OCI-LY7 (cell line): ENCODE results near the gene PTGER4. TPM values are rescaled to one million over a fixed set of nuclear protein-coding genes. Genes with fewer than 3 reads are reported as not detected.

ENCODE experiments used
- BruUV-seq: library from RNA; stranded (reverse); fragments of 400-500 nt; replicated peaks from 2 replicates; lab custom pipeline; 2021; lab: Mats Ljungman, UMichigan
- CTCF ChIA-PET: fragments of 300-600 bp; sonication (Branson Sonifier 250); formaldehyde crosslinking; loops from one replicate; lab custom pipeline; 2022; ENCODE audit warnings: antibody characterized with exemption; ENCODE audit not compliant: unreplicated experiment; lab: Charles Lee
- POLR2A ChIA-PET: fragments of 300-600 bp; sonication (Branson Sonifier 250); formaldehyde crosslinking; loops from one replicate; lab custom pipeline; 2022; ENCODE audit warnings: antibody characterized with exemption; lab: Charles Lee
- DNase-seq: peaks from one replicate; pipeline ENCODE4 v3.0.0-alpha.2; 2015; ENCODE audit warnings: low spot score
- H2AFZ ChIP-seq: fragments of 200-600 bp; sonication (generic), shearing (Covaris generic); 2 replicates; pipeline ENCODE4 v1.6.1; 2014; ENCODE audit warnings: mild to moderate bottlenecking, antibody characterized with exemption, low read length, moderate library complexity
- H3K27ac ChIP-seq: fragments of 200-600 bp; sonication (generic); 2 replicates; pipeline ENCODE4 v1.5.1; 2014; ENCODE audit warnings: mixed run types, low read depth, mild to moderate bottlenecking, moderate library complexity, low read length, inconsistent platforms; ENCODE audit not compliant: poor library complexity, severe bottlenecking
- H3K36me3 ChIP-seq: fragments of 200-600 bp; sonication (generic); 2 replicates; pipeline ENCODE4 v1.6.1; 2014; ENCODE audit warnings: mild to moderate bottlenecking, antibody characterized with exemption, low read length, moderate library complexity, mixed read lengths; ENCODE audit not compliant: insufficient read depth
- H3K4me1 ChIP-seq: fragments of 200-600 bp; sonication (generic); 2 replicates; pipeline ENCODE4 v1.5.1; 2014; ENCODE audit warnings: mild to moderate bottlenecking, low read length; ENCODE audit not compliant: insufficient read depth, poor library complexity, severe bottlenecking
- H3K4me2 ChIP-seq: fragments of 200-600 bp; sonication (generic); 2 replicates; pipeline ENCODE4 v1.6.1; 2014; ENCODE audit warnings: mild to moderate bottlenecking, low read length
- H3K4me3 ChIP-seq: fragments of 200-600 bp; sonication (generic); 2 replicates; pipeline ENCODE4 v1.5.1; 2014; ENCODE audit warnings: mild to moderate bottlenecking, low read depth, low read length; ENCODE audit not compliant: poor library complexity, severe bottlenecking
- H3K79me2 ChIP-seq: fragments of 200-600 bp; sonication (generic); 2 replicates; pipeline ENCODE4 v1.6.1; 2016; ENCODE audit warnings: low read depth, mild to moderate bottlenecking, low read length, moderate library complexity, mixed read lengths; ENCODE audit not compliant: insufficient read depth
- H3K9me2 ChIP-seq: fragments of 200-600 bp; sonication (generic); 2 replicates; pipeline ENCODE4 v1.6.1; 2016; ENCODE audit warnings: mild to moderate bottlenecking, low read length, mixed read lengths; ENCODE audit not compliant: insufficient read depth
- H3K9me3 ChIP-seq: fragments of 200-600 bp; sonication (generic); 2 replicates; pipeline ENCODE4 v1.6.1; 2014; ENCODE audit warnings: mild to moderate bottlenecking, mixed run types, low read length, mixed read lengths
- H4K20me1 ChIP-seq: fragments of 200-600 bp; sonication (generic); 2 replicates; pipeline ENCODE4 v1.6.1; 2014; ENCODE audit warnings: mild to moderate bottlenecking, antibody characterized with exemption, low read length, moderate library complexity, mixed read lengths; ENCODE audit not compliant: insufficient read depth
- EZH2phosphoT487 ChIP-seq: fragments of 200-600 bp; sonication (generic); IDR thresholded peaks from 2 replicates; pipeline ENCODE4 v1.6.1; 2018; ENCODE audit warnings: low read depth, borderline replicate concordance, mild to moderate bottlenecking, mixed run types, antibody characterized with exemption, low read length, moderate library complexity, mixed read lengths
- intact Hi-C: fragments of 100-400 bp; cut with micrococcal nuclease; formaldehyde crosslinking; loops from one replicate; pipeline ENCODE4 v1.10.0; 2022; ENCODE audit not compliant: unreplicated experiment
- total RNA-seq, 2 experiments: library from RNA; depleted of rRNA in 1 of 2; stranded (reverse); fragments of >200 nt in 1 of 2; shearing (Covaris generic) in 1 of 2; gene quantifications; 2 replicates each; pipeline ENCODE4 v1.2.3, GENCODE V29; 2014 to 2022
- TF ChIP-seq, protein P1 (sequence below): fragments of 200-600 bp; sonication (generic); conservative IDR thresholded peaks from 2 replicates; pipeline ENCODE4 v1.5.1; 2014; ENCODE audit warnings: mild to moderate bottlenecking, antibody characterized with exemption, low read length, moderate library complexity, mixed read lengths

Gene PTGER4
- total RNA-seq, 2 experiments from 2014 or later = 0.49 to 1.4 TPM

DNA sequence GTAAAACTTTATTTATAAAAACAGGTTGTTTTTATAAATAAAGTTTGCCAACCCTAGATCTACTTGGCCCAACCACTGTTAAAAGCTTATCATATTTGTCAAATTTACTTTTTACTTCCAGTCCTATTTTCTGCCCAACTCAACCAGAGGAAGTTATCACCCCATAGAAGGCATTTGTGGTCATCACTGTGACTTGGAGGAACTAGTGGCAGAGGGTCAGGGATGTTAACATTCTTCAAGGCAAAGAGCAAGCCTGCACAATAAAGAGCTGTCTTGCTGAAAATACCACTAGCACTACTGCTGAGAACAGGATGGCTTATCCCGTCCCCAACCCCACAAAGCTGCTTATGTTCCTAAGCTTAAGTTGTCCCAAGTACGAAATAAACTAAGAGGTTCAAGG lies 53.7 kb downstream of the PTGER4 start:
- TF ChIP-seq EZH2phosphoT487 = no peak
- TF ChIP-seq, protein P1, sequence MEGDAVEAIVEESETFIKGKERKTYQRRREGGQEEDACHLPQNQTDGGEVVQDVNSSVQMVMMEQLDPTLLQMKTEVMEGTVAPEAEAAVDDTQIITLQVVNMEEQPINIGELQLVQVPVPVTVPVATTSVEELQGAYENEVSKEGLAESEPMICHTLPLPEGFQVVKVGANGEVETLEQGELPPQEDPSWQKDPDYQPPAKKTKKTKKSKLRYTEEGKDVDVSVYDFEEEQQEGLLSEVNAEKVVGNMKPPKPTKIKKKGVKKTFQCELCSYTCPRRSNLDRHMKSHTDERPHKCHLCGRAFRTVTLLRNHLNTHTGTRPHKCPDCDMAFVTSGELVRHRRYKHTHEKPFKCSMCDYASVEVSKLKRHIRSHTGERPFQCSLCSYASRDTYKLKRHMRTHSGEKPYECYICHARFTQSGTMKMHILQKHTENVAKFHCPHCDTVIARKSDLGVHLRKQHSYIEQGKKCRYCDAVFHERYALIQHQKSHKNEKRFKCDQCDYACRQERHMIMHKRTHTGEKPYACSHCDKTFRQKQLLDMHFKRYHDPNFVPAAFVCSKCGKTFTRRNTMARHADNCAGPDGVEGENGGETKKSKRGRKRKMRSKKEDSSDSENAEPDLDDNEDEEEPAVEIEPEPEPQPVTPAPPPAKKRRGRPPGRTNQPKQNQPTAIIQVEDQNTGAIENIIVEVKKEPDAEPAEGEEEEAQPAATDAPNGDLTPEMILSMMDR = no peak
- H3K36me3 ChIP-seq = no peaks in the 10 kb centered on the region
- BruUV-seq = no TSS peak
- no peak overlapping the region for H3K4me2 ChIP-seq
- H4K20me1 ChIP-seq = peaks cover 4% of the 10 kb centered on the region; the same call in 1 of the 2 replicates
- no peaks in the 10 kb centered on the region for H3K4me1 ChIP-seq
- no peak for DNase-seq
- ChIA-PET POLR2A (interaction anchor here (1.9 kb wide), 2 partner anchors 13 to 29 kb away, joined by 5 to 6 read pairs; no protein-coding TSS in a partner anchor), CTCF (no interaction called here)
- H3K9me3 ChIP-seq = no peaks in the 10 kb centered on the region
- intact Hi-C loops = no loop called here
- no peak overlapping the region for H2AFZ ChIP-seq
- no peak overlapping the region for H3K4me3 ChIP-seq
- H3K79me2 ChIP-seq = no peaks in the 10 kb centered on the region
- H3K27ac ChIP-seq = no peak overlapping the region
- H3K9me2 ChIP-seq = no peaks in the 10 kb centered on the region

DNA sequence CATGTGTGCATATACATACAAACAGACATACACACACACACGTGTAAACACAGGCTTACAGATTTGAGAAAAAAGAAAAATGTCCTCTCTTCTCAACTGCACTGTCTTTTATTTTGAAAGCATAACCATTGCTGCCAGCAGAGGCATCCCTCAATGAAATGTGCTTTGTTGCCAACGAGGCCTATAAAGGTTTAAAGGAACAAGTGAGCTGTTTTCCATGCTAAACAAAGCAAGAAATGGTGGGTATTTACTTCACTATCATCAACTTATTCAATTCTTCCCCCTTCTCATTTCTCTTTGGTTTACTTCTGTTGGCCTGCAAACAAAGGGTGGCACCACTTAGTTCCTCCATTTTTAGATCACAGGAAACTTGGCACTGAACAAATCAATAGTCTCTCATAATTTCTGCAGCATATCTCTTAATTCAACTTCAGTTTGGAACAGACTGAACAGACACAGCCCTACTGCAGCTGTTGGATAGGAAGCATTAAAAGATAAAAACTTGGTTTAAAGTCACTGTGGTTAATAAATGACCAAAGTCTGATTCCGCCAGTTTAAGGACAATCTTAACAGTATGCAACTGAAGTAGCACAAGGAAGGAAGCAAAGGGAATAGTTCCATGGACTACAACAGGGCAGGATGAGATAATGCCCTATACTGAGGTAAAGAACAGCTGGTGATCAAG lies 54.3 kb downstream of the PTGER4 start:
- Histone ChIP-seq H4K20me1 (peaks cover 4% of the 10 kb centered on the region; the same call in 1 of the 2 replicates), H3K9me3 (no peaks in the 10 kb centered on the region), H3K4me1 (no peaks in the 10 kb centered on the region), H3K4me2 (no peak overlapping the region), H3K36me3 (peaks cover 5% of the 10 kb centered on the region; the same call in 1 of the 2 replicates), H3K79me2 (no peaks in the 10 kb centered on the region), H3K4me3 (no peak overlapping the region), H3K9me2 (no peaks in the 10 kb centered on the region), H3K27ac (no peak overlapping the region), H2AFZ (no peak overlapping the region)
- BruUV-seq = no TSS peak
- no peak for TF ChIP-seq EZH2phosphoT487
- TF ChIP-seq, protein P1 = no peak
- intact Hi-C loops = no loop called here
- no peak for DNase-seq
- ChIA-PET CTCF (no interaction called here), POLR2A (interaction anchor here (1.9 kb wide), 2 partner anchors 12 to 30 kb away, joined by 5 to 6 read pairs; no protein-coding TSS in a partner anchor)

DNA sequence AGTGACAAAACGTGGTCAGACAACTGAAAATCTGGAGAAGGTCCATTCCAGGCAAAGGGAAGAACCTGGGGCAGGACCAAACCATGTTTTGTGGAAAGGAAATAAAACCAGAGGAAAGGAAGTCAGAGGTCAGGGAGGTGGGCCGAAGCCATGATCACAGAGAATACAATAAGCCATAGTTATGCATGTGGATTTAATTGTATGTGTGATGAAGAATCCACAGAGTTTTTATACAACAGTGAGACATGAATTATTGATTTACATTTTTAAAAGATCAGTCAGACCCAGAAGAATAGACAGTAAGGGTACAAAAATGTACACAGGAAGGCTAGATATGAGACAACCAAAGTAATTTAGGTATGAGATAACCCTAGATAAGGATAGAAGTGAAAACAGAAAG lies 55.3 kb downstream of the PTGER4 start:
- Histone ChIP-seq H3K4me1 (no peaks in the 10 kb centered on the region), H3K4me2 (no peak overlapping the region), H3K9me3 (no peaks in the 10 kb centered on the region), H4K20me1 (peaks cover 4% of the 10 kb centered on the region; the same call in 1 of the 2 replicates), H3K27ac (no peak overlapping the region), H3K4me3 (no peak overlapping the region), H3K36me3 (peaks cover 15% of the 10 kb centered on the region), H3K9me2 (no peaks in the 10 kb centered on the region), H3K79me2 (no peaks in the 10 kb centered on the region), H2AFZ (no peak overlapping the region)
- intact Hi-C loops = loop anchor here (5.0 kb wide), 1 partner anchor 48 kb away; no protein-coding TSS in a partner anchor
- no peak for TF ChIP-seq EZH2phosphoT487
- TF ChIP-seq, protein P1 = no peak
- CTCF ChIA-PET = no interaction called here
- no TSS peak for BruUV-seq
- DNase-seq = no peak
- POLR2A ChIA-PET = interaction anchor here (0.5 to 1.9 kb wide), 3 partner anchors 10 to 31 kb away, joined by 4 to 6 read pairs (median 5); no protein-coding TSS in a partner anchor
